Fibroblast of mammary gland (primary cell): ENCODE measurements around the gene COL16A1.
A peak's percentile ranks its signal among the peaks of the same experiment; 100 is the strongest.

Source experiments
- DNase-seq: peaks from one replicate; pipeline ENCODE4 v3.0.0-alpha.2; 2010; ENCODE audit warnings: low read depth
- H3K4me3 ChIP-seq: 2 replicates; pipeline ENCODE4 v1.5.1; 2011; ENCODE audit warnings: low read depth, mild to moderate bottlenecking, low read length, moderate library complexity; ENCODE audit not compliant: control insufficient read depth
- CTCF ChIP-seq: conservative IDR thresholded peaks from 2 replicates; pipeline ENCODE4 v1.5.1; 2011; ENCODE audit warnings: low read depth, low read length, inconsistent platforms; ENCODE audit not compliant: control insufficient read depth, insufficient read depth

The COL16A1 gene

GRCh38 chr1:31664528-31664927 lies 39.3 kb downstream of the COL16A1 start:
- DNase-seq = no peak
- TF ChIP-seq CTCF = no peak
- H3K4me3 ChIP-seq = no peak overlapping the region

- TF ChIP-seq CTCF = peak; percentile 85
- no peak overlapping the region for H3K4me3 ChIP-seq
- DNase-seq = peak; percentile 38
Measured at GRCh38 chr1:31663622-31664452, 40.0 kb downstream of the COL16A1 start.

- no peak for DNase-seq
- no peak for TF ChIP-seq CTCF
- no peak overlapping the region for H3K4me3 ChIP-seq
Measured at GRCh38 chr1:31662463-31662862, 41.4 kb downstream of the COL16A1 start.

- no peak overlapping the region for H3K4me3 ChIP-seq
- TF ChIP-seq CTCF = no peak
- no peak for DNase-seq
Measured at GRCh38 chr1:31661856-31662255, 42.0 kb downstream of the COL16A1 start.

GRCh38 chr1:31660871-31661455 lies 42.9 kb downstream of the COL16A1 start:
- no peak for TF ChIP-seq CTCF
- DNase-seq = no peak
- H3K4me3 ChIP-seq = no peak overlapping the region

GRCh38 chr1:31659889-31660288 lies 43.9 kb downstream of the COL16A1 start:
- DNase-seq = no peak
- H3K4me3 ChIP-seq = no peak overlapping the region
- no peak for TF ChIP-seq CTCF

GRCh38 chr1:31658721-31659120 lies 45.1 kb downstream of the COL16A1 start:
- TF ChIP-seq CTCF = no peak
- peak; percentile 59 for DNase-seq
- H3K4me3 ChIP-seq = no peak overlapping the region
